GM12864 (cell line): ENCODE results near the gene APOH.

Source experiments
- DNase-seq: peaks from one replicate; pipeline ENCODE4 v3.0.0-alpha.2; 2011; ENCODE audit warnings: low read depth
- H3K4me3 ChIP-seq: 2 replicates; pipeline ENCODE4 v1.5.1; 2011; ENCODE audit warnings: mild to moderate bottlenecking, low read depth, low read length, control low read depth
- TF ChIP-seq, protein P1 (sequence below): IDR thresholded peaks from 2 replicates; pipeline ENCODE4 v1.5.1; 2011; ENCODE audit warnings: low read depth, mild to moderate bottlenecking, moderate library complexity, low read length, control low read depth, inconsistent platforms; ENCODE audit errors: missing control alignments

The APOH gene

DNA sequence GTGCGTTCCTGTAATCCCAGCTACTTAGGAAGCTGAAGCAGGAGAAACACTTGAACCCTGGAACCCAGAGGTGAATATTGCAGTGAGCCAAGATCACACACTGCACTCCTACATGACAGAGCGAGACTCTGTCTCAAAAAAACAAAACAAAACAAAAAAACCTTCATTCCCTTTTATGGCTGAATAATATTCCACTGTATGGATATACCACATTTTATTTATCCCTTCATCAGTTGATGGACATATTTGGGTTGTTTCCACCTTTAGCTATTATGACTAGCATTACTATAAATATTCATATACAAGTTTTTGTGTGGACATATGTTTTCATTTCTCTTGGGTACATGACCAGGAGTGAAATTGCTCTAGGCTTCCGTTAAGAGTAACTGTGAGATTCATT, 42.3 kb upstream of the APOH start:
- H3K4me3 ChIP-seq, result no peak overlapping the region
- TF ChIP-seq, protein P1, sequence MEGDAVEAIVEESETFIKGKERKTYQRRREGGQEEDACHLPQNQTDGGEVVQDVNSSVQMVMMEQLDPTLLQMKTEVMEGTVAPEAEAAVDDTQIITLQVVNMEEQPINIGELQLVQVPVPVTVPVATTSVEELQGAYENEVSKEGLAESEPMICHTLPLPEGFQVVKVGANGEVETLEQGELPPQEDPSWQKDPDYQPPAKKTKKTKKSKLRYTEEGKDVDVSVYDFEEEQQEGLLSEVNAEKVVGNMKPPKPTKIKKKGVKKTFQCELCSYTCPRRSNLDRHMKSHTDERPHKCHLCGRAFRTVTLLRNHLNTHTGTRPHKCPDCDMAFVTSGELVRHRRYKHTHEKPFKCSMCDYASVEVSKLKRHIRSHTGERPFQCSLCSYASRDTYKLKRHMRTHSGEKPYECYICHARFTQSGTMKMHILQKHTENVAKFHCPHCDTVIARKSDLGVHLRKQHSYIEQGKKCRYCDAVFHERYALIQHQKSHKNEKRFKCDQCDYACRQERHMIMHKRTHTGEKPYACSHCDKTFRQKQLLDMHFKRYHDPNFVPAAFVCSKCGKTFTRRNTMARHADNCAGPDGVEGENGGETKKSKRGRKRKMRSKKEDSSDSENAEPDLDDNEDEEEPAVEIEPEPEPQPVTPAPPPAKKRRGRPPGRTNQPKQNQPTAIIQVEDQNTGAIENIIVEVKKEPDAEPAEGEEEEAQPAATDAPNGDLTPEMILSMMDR, result no peak
- DNase-seq, result no peak

DNA sequence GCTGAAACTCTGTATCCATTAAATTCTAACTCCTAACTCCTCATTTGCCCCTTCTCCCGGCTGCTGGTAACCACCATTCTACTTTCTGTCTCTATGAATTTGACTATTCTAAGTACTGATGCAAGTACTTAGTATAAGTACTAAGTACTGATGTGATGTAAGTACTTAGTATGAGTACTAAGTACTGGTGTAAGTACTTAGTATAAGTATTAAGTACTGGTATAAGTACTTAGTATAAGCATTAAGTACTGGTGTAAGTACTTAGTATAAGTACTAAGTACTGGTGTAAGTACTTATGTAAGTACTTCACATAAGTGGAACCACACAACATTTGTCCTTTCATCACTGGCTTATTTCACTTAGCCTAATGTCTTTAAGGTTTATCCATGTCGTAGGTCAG, 40.9 kb upstream of the APOH start:
- DNase-seq, result no peak
- H3K4me3 ChIP-seq, result no peak overlapping the region
- TF ChIP-seq, protein P1, result no peak

DNA sequence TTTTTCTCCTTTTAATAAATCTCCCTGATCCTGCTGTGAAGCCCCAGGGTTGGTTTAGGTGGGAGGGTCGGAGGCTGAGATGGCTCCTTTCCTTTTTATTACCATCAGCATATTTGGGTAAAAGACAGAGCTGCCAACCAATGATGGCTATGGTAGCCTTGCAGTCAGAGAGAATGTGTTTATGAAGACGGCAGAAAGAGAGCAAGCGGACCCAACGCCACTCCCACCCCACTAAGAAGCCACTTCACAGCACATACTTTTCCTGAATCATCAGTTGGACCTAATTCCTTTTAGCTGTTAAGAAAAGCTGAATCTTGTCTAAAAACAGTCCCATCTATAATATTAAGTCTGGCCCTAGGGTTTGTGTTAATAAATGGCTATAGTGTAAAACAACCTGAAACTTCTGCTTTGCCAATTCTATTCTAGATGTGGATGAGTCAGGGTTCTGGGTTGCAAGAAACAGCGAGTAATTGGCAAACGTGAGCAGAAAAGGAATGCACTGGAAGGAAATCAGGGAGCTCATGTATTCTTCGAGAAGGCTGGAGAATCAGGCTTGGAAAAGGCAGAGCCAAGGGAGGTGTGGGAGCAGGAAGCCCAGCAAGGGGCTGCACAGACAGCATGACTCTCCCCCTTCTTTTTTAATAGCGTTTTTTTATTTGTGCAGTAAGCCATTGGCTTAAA, 39.2 kb upstream of the APOH start:
- TF ChIP-seq, protein P1, result no peak
- DNase-seq, result no peak
- no peak overlapping the region for H3K4me3 ChIP-seq

DNA sequence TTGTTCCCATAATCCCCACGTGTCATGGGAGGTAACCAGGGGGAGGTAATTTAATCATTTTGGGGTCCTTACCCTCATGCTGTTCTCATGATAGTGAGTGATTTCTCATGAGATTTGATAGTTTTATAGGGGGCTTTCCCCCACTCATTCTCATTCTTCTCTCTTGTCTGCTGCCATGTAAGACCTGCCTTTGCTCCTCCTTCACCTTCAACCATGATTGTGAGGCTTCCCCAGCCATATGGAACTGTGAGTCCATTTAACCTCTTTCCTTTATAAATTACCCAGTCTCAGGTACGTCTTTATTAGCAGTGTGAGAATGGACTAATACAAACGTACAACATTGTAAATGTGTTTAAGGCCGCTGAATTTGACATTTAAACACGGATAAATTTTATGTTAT, 35.5 kb upstream of the APOH start:
- no peak overlapping the region for H3K4me3 ChIP-seq
- TF ChIP-seq, protein P1, result no peak
- no peak for DNase-seq

DNA sequence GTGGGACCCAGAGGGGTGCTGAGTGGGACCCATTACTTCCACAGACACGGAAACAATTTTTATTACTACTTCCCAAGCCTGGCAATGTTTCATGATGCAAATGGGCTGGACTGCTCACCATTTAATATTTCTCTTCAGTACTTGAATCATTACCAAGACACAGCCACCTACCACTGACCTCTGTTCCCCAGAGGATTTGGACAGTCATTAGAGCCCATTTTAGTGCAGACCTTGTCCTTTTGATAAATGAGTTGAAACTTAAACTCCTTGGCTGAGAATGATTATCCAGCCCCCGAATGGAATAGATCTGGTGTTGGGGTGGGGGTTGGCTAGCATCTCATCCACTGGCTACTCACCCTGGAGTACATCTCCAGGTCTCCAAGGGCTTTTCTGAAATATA, 33.6 kb upstream of the APOH start:
- H3K4me3 ChIP-seq, result no peak overlapping the region
- TF ChIP-seq, protein P1, result no peak
- DNase-seq, result no peak

DNA sequence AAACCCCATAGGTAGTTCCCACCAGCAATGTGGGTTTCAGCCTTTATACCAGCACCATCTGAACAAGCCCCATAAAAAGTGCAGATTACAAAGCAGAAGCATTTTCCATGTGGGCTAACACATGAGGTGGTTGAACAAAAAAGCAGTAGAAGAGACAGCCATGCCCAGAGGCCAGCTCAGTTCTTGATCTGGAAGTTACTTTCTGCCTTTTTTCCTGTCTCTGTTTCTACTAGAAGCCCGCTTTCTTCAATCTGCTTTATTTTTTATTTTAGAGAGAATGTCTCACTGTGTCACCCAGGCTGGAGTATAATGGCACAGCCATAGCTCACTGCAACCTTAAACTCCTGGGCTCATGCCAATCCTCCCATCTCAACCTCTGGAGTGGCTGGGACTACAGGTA, 31.5 kb upstream of the APOH start:
- TF ChIP-seq, protein P1, result no peak
- H3K4me3 ChIP-seq, result no peak overlapping the region
- no peak for DNase-seq

DNA sequence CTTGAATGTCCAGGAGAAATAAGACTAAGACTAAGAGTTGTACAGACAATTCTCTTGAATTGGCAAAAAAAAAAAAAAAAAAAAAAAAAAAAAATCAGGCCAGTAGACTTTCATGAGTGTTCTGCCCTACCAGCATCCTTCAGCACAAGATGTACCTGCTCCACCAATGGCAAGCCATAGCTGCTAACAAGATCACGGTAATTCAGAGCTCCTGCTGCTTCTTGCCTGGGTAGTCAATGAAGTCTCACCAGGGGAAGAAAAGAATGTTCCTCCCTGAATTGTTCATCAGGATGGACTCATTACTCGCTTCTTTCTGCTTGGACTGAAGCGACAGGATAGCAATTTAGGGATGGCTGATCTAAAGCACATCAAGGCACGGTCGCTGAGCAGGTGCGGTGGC, 31.1 kb upstream of the APOH start:
- DNase-seq, result no peak
- TF ChIP-seq, protein P1, result no peak
- H3K4me3 ChIP-seq, result no peak overlapping the region
